Memory B cell (primary cell): ENCODE results near the gene CNEP1R1.
A peak's percentile ranks its signal among the peaks of the same experiment; 100 is the strongest.

Source experiments
- ATAC-seq: fragments of 150-1000 bp; cut with Tn5 transposase; 2 replicates; pipeline ENCODE4 v1.10.0; 2021; ENCODE audit warnings: low read depth, mild to moderate bottlenecking, moderate library complexity
- DNase-seq, 2 donors: peaks; one replicate each; pipeline ENCODE4 v3.0.0; 2022; ENCODE audit warnings: low spot score in 2 of 2
- H3K27ac Mint-ChIP-seq: one replicate; pipeline ENCODE4 v1.8.0; 2022; ENCODE audit warnings: mild to moderate bottlenecking, moderate library complexity, mixed read lengths
- H3K27me3 Mint-ChIP-seq: one replicate; pipeline ENCODE4 v1.8.0; 2022; ENCODE audit warnings: mixed read lengths
- H3K36me3 Mint-ChIP-seq: one replicate; pipeline ENCODE4 v1.8.0; 2022; ENCODE audit warnings: mild to moderate bottlenecking, mixed read lengths
- H3K4me1 Mint-ChIP-seq: one replicate; pipeline ENCODE4 v1.8.0; 2022; ENCODE audit warnings: mixed read lengths
- H3K4me3 Mint-ChIP-seq: one replicate; pipeline ENCODE4 v1.8.0; 2022; ENCODE audit warnings: mild to moderate bottlenecking, moderate library complexity, mixed read lengths
- H3K9me3 Mint-ChIP-seq: one replicate; pipeline ENCODE4 v1.8.0; 2022; ENCODE audit warnings: mixed read lengths

Gene CNEP1R1

GRCh38 chr16:50024684-50025536 is at the start of gene CNEP1R1:
TSS of gene CNEP1R1 (plus strand) at chr16:50025225. CDS start at chr16:50025316, 91 bp downstream.
- Mint-ChIP-seq H3K27ac (peak within 1 kb of the TSS; percentile 95), H3K9me3 (no peaks in the 10 kb centered on the region), H3K4me1 (peaks cover 8% of the 10 kb centered on the region), H3K27me3 (no peaks in the 10 kb centered on the region), H3K4me3 (peak within 1 kb of the TSS; percentile 98), H3K36me3 (peaks cover under 1% of the 10 kb centered on the region)
- peak; percentile 98 for ATAC-seq
- DNase-seq, result peak; percentile 95

GRCh38 chr16:49977427-49977826 is 47.6 kb upstream of the CNEP1R1 start:
- Mint-ChIP-seq H3K4me3 (no peak overlapping the region), H3K27me3 (peaks cover 2% of the 10 kb centered on the region), H3K36me3 (no peaks in the 10 kb centered on the region), H3K4me1 (no peaks in the 10 kb centered on the region), H3K9me3 (peaks cover 4% of the 10 kb centered on the region), H3K27ac (no peak overlapping the region)
- no peak for ATAC-seq
- no peak for DNase-seq

- H3K4me1 Mint-ChIP-seq, result no peaks in the 10 kb centered on the region
- H3K27me3 Mint-ChIP-seq, result no peaks in the 10 kb centered on the region
- no peak for DNase-seq
- no peaks in the 10 kb centered on the region for H3K36me3 Mint-ChIP-seq
- no peak overlapping the region for H3K27ac Mint-ChIP-seq
- no peak for ATAC-seq
- peaks cover 4% of the 10 kb centered on the region for H3K9me3 Mint-ChIP-seq
- no peak overlapping the region for H3K4me3 Mint-ChIP-seq
These were observed 46.3 kb upstream of the CNEP1R1 start for GRCh38 chr16:49978569-49979326.

- DNase-seq, result no peak
- Mint-ChIP-seq H3K36me3 (no peaks in the 10 kb centered on the region), H3K9me3 (peaks cover 4% of the 10 kb centered on the region), H3K27me3 (no peaks in the 10 kb centered on the region), H3K4me1 (no peaks in the 10 kb centered on the region), H3K27ac (no peak overlapping the region), H3K4me3 (no peak overlapping the region)
- ATAC-seq, result no peak
These were observed 44.9 kb upstream of the CNEP1R1 start for GRCh38 chr16:49980166-49980565.

- DNase-seq (no peak), ATAC-seq (no peak)
- Mint-ChIP-seq H3K9me3 (no peaks in the 10 kb centered on the region), H3K27me3 (peaks cover 6% of the 10 kb centered on the region), H3K4me1 (no peaks in the 10 kb centered on the region), H3K4me3 (no peak overlapping the region), H3K36me3 (no peaks in the 10 kb centered on the region), H3K27ac (no peak overlapping the region)
These were observed 38.5 kb upstream of the CNEP1R1 start for GRCh38 chr16:49986351-49987124.

- H3K9me3 Mint-ChIP-seq, result no peaks in the 10 kb centered on the region
- H3K36me3 Mint-ChIP-seq, result no peaks in the 10 kb centered on the region
- ATAC-seq (no peak), DNase-seq (no peak)
- H3K4me3 Mint-ChIP-seq, result no peak overlapping the region
- H3K27me3 Mint-ChIP-seq, result peaks cover 6% of the 10 kb centered on the region
- no peaks in the 10 kb centered on the region for H3K4me1 Mint-ChIP-seq
- H3K27ac Mint-ChIP-seq, result no peak overlapping the region
These were observed 37.6 kb upstream of the CNEP1R1 start for GRCh38 chr16:49987381-49987780.

GRCh38 chr16:49992825-49993224 is 32.2 kb upstream of the CNEP1R1 start:
- no peak overlapping the region for H3K27ac Mint-ChIP-seq
- no peak overlapping the region for H3K4me3 Mint-ChIP-seq
- peaks cover 8% of the 10 kb centered on the region for H3K27me3 Mint-ChIP-seq
- H3K9me3 Mint-ChIP-seq, result no peaks in the 10 kb centered on the region
- ATAC-seq (no peak), DNase-seq (no peak)
- no peaks in the 10 kb centered on the region for H3K4me1 Mint-ChIP-seq
- H3K36me3 Mint-ChIP-seq, result no peaks in the 10 kb centered on the region

- Mint-ChIP-seq H3K27me3 (peaks cover 4% of the 10 kb centered on the region), H3K36me3 (no peaks in the 10 kb centered on the region), H3K9me3 (no peaks in the 10 kb centered on the region), H3K27ac (no peak overlapping the region), H3K4me3 (no peak overlapping the region), H3K4me1 (no peaks in the 10 kb centered on the region)
- no peak for DNase-seq
- ATAC-seq, result no peak
These were observed 31.4 kb upstream of the CNEP1R1 start for GRCh38 chr16:49993579-49993978.

- no peaks in the 10 kb centered on the region for H3K4me1 Mint-ChIP-seq
- H3K36me3 Mint-ChIP-seq, result no peaks in the 10 kb centered on the region
These were observed 31.0 kb upstream of the CNEP1R1 start for GRCh38 chr16:49994006-49994405.

GRCh38 chr16:49995720-49996119 is 29.3 kb upstream of the CNEP1R1 start:
- H3K9me3 Mint-ChIP-seq, result no peaks in the 10 kb centered on the region
- no peak overlapping the region for H3K4me3 Mint-ChIP-seq
- DNase-seq (no peak), ATAC-seq (no peak)
- no peak overlapping the region for H3K27ac Mint-ChIP-seq
- H3K36me3 Mint-ChIP-seq, result no peaks in the 10 kb centered on the region
- no peaks in the 10 kb centered on the region for H3K4me1 Mint-ChIP-seq
- peaks cover 10% of the 10 kb centered on the region for H3K27me3 Mint-ChIP-seq

More at GRCh38 chr16:49994006-49994405, 31.0 kb upstream of the CNEP1R1 start:
- H3K9me3 Mint-ChIP-seq, result no peaks in the 10 kb centered on the region
- ATAC-seq, result no peak
- peaks cover 5% of the 10 kb centered on the region for H3K27me3 Mint-ChIP-seq
- H3K27ac Mint-ChIP-seq, result no peak overlapping the region
- no peak for DNase-seq
- no peak overlapping the region for H3K4me3 Mint-ChIP-seq

GRCh38 chr16:49997721-49998251 is 27.2 kb upstream of the CNEP1R1 start:
- ATAC-seq (no peak), DNase-seq (no peak)
- Mint-ChIP-seq H3K36me3 (no peaks in the 10 kb centered on the region), H3K4me1 (no peaks in the 10 kb centered on the region), H3K9me3 (no peaks in the 10 kb centered on the region), H3K4me3 (no peak overlapping the region), H3K27ac (no peak overlapping the region), H3K27me3 (peaks cover 12% of the 10 kb centered on the region)

- Mint-ChIP-seq H3K27me3 (peaks cover 11% of the 10 kb centered on the region), H3K9me3 (no peaks in the 10 kb centered on the region), H3K36me3 (no peaks in the 10 kb centered on the region), H3K4me1 (no peaks in the 10 kb centered on the region), H3K27ac (no peak overlapping the region), H3K4me3 (no peak overlapping the region)
- no peak for DNase-seq
- ATAC-seq, result no peak
These were observed 26.0 kb upstream of the CNEP1R1 start for GRCh38 chr16:49998991-49999390.

GRCh38 chr16:50001144-50001543 is 23.9 kb upstream of the CNEP1R1 start:
- Mint-ChIP-seq H3K4me3 (no peak overlapping the region), H3K36me3 (peaks cover 2% of the 10 kb centered on the region), H3K27ac (no peak overlapping the region), H3K27me3 (peaks cover 13% of the 10 kb centered on the region), H3K4me1 (no peaks in the 10 kb centered on the region), H3K9me3 (peaks cover 3% of the 10 kb centered on the region)
- ATAC-seq (no peak), DNase-seq (no peak)

GRCh38 chr16:50002190-50002589 is 22.8 kb upstream of the CNEP1R1 start:
- peaks cover 12% of the 10 kb centered on the region for H3K27me3 Mint-ChIP-seq
- ATAC-seq, result no peak
- no peak for DNase-seq
- H3K9me3 Mint-ChIP-seq, result peaks cover 3% of the 10 kb centered on the region
- H3K4me1 Mint-ChIP-seq, result no peaks in the 10 kb centered on the region
- H3K36me3 Mint-ChIP-seq, result peaks cover 2% of the 10 kb centered on the region
- no peak overlapping the region for H3K27ac Mint-ChIP-seq
- no peak overlapping the region for H3K4me3 Mint-ChIP-seq
